ENCODE results near the gene KRTAP10-7. TPM values are rescaled to one million over a fixed set of nuclear protein-coding genes. Genes with fewer than 3 reads are reported as not detected.
"Not testable (repeated sequence)": the region's sequence is repeated elsewhere in the genome, so short reads cannot be mapped to it uniquely, and the experiment has no call there.

KRTAP10-7 gene
- total RNA-seq, 1 donor from 2014 or later = not detected

DNA sequence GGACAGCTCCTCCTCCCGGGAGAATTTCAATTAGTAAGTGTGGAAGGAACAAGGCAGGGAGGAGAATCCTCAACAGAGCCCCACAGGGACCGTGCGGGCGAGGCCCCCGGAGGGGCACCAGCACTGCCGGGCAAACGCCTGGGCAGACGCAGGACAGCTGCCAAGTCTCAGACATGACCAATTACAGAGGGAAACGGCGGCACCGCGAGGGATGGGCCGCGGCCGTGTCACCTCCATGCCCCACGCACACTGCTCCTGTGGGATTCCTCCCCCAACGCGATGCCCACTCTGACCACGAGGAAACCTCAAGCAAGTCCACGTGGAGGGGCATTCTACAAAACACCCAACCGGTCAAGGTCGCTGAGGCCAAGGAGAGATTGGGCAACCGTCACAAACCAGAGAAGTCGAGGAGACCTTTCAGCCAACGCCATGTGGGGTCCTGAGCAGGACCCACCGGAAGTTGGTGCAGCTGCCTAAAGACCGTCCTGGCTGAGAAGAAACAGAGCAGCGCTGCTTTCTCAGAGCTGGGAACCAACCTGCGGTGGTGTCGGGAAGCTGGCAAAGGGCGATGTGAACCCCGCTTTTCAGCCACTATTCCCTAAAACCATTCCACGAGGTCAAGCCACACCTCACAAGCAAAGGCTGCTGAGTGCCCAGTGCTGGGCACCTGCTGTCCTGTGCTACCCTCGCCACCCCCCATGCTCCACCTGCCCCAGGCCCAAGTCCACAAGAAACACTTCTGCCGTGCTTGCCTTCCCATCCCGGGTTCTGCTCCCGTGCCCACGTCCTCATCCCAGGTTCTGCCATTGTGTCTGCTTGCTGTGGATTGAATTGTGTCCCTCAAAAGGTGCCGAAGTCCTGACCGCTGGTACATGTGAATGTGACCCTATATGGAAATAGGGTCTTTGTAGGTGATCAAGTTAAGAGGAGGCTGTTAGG is 28.3 kb upstream of the KRTAP10-7 start:
- Histone ChIP-seq H3K27ac (ENCODE audit: low read depth, low read length) (no peak overlapping the region), H3K27me3 (ENCODE audit: insufficient read depth, low read length) (no peaks in the 10 kb centered on the region), H2AFZ (ENCODE audit: low read depth, low read length) (no peak overlapping the region), H3K79me2 (ENCODE audit: insufficient read depth, low read length) (no peaks in the 10 kb centered on the region), H3K36me3 (ENCODE audit: insufficient read depth, low read length) (no peaks in the 10 kb centered on the region), H3K4me2 (ENCODE audit: low read length) (no peak overlapping the region), H3K4me3 (ENCODE audit: insufficient read depth, low read depth, low read length) (no peak overlapping the region), H3K9ac (ENCODE audit: low read length) (no peak overlapping the region), H4K20me1 (ENCODE audit: insufficient read depth, low read length) (no peaks in the 10 kb centered on the region), H3K9me3 (ENCODE audit: insufficient read depth, low read depth, low read length) (peaks cover 11% of the 10 kb centered on the region), H3K4me1 (ENCODE audit: insufficient read depth, low read length) (no peaks in the 10 kb centered on the region)
- peaks cover 4% of the 10 kb centered on the region for H3K4me1 Mint-ChIP-seq (ENCODE audit: low read depth, unreplicated experiment)
- TF ChIP-seq, protein P1, sequence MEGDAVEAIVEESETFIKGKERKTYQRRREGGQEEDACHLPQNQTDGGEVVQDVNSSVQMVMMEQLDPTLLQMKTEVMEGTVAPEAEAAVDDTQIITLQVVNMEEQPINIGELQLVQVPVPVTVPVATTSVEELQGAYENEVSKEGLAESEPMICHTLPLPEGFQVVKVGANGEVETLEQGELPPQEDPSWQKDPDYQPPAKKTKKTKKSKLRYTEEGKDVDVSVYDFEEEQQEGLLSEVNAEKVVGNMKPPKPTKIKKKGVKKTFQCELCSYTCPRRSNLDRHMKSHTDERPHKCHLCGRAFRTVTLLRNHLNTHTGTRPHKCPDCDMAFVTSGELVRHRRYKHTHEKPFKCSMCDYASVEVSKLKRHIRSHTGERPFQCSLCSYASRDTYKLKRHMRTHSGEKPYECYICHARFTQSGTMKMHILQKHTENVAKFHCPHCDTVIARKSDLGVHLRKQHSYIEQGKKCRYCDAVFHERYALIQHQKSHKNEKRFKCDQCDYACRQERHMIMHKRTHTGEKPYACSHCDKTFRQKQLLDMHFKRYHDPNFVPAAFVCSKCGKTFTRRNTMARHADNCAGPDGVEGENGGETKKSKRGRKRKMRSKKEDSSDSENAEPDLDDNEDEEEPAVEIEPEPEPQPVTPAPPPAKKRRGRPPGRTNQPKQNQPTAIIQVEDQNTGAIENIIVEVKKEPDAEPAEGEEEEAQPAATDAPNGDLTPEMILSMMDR (IDR thresholded peaks at IDR 0.05; ENCODE audit: insufficient read depth, low read depth, low read length) = no peak
- TF ChIP-seq EZH2 (IDR thresholded peaks at IDR 0.05; ENCODE audit: insufficient read depth, low read length) = no peak
- DNase-seq (ENCODE audit: low read depth) (no peak), FAIRE-seq (no peak)
- H3K27me3 Mint-ChIP-seq (ENCODE audit: low read depth, unreplicated experiment) = peaks cover 19% of the 10 kb centered on the region
- H3K4me3 Mint-ChIP-seq (ENCODE audit: unreplicated experiment) = no peak overlapping the region
- peak overlapping the region; percentile 44 for H3K27ac Mint-ChIP-seq (ENCODE audit: unreplicated experiment)
- peaks cover 20% of the 10 kb centered on the region for H3K9me3 Mint-ChIP-seq (ENCODE audit: unreplicated experiment)
- H3K36me3 Mint-ChIP-seq (ENCODE audit: low read depth, unreplicated experiment) = peaks cover 6% of the 10 kb centered on the region

DNA sequence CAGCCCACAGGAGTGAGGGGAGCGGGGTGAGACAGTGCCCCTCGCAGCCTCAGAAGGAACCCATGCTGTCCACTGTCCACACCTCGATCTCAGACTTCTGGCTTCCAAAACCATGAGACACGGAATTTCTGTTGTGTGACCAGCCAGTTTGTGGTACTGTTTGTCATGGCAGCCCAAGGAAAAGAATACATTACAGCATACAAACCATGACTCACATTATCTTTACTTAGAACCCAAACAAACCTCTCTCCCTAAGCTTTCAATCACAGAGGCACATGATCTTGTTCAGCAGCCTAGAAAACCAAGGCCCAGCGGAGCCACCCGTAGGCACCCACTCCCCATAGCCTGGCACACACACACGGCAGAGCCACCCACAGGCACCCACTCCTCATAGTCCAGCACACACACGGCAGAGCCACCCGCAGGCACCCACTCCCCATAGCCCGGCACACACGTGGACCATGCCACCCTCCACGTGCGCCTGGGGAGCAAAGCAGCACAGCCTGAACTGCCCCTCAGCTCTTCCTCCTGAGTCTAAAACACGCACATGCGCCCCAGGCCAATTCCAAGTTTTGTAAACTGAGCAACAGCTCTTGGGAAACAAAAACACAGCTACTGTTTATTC is 27.3 kb upstream of the KRTAP10-7 start:
- no peak overlapping the region for H3K9ac ChIP-seq (ENCODE audit: low read length)
- peaks cover 4% of the 10 kb centered on the region for H3K4me1 Mint-ChIP-seq (ENCODE audit: low read depth, unreplicated experiment)
- DNase-seq (ENCODE audit: low read depth) (peak; percentile 10), FAIRE-seq (no peak)
- H3K36me3 Mint-ChIP-seq (ENCODE audit: low read depth, unreplicated experiment) = peaks cover 6% of the 10 kb centered on the region
- H3K27ac ChIP-seq (ENCODE audit: low read depth, low read length) = no peak overlapping the region
- no peaks in the 10 kb centered on the region for H3K79me2 ChIP-seq (ENCODE audit: insufficient read depth, low read length)
- no peaks in the 10 kb centered on the region for H3K27me3 ChIP-seq (ENCODE audit: insufficient read depth, low read length)
- no peak overlapping the region for H3K4me3 ChIP-seq (ENCODE audit: insufficient read depth, low read depth, low read length)
- no peak overlapping the region for H2AFZ ChIP-seq (ENCODE audit: low read depth, low read length)
- H3K27ac Mint-ChIP-seq (ENCODE audit: unreplicated experiment) = no peak overlapping the region
- H3K9me3 Mint-ChIP-seq (ENCODE audit: unreplicated experiment) = peaks cover 27% of the 10 kb centered on the region
- H3K27me3 Mint-ChIP-seq (ENCODE audit: low read depth, unreplicated experiment) = peaks cover 16% of the 10 kb centered on the region
- no peaks in the 10 kb centered on the region for H3K36me3 ChIP-seq (ENCODE audit: insufficient read depth, low read length)
- peak overlapping the region; percentile 28 for H3K4me3 Mint-ChIP-seq (ENCODE audit: unreplicated experiment)
- H4K20me1 ChIP-seq (ENCODE audit: insufficient read depth, low read length) = no peaks in the 10 kb centered on the region
- TF ChIP-seq, protein P1 (IDR thresholded peaks at IDR 0.05; ENCODE audit: insufficient read depth, low read depth, low read length) = no peak
- no peak for TF ChIP-seq EZH2 (IDR thresholded peaks at IDR 0.05; ENCODE audit: insufficient read depth, low read length)
- H3K9me3 ChIP-seq (ENCODE audit: insufficient read depth, low read depth, low read length) = peaks cover 14% of the 10 kb centered on the region
- no peaks in the 10 kb centered on the region for H3K4me1 ChIP-seq (ENCODE audit: insufficient read depth, low read length)
- H3K4me2 ChIP-seq (ENCODE audit: low read length) = no peak overlapping the region

DNA sequence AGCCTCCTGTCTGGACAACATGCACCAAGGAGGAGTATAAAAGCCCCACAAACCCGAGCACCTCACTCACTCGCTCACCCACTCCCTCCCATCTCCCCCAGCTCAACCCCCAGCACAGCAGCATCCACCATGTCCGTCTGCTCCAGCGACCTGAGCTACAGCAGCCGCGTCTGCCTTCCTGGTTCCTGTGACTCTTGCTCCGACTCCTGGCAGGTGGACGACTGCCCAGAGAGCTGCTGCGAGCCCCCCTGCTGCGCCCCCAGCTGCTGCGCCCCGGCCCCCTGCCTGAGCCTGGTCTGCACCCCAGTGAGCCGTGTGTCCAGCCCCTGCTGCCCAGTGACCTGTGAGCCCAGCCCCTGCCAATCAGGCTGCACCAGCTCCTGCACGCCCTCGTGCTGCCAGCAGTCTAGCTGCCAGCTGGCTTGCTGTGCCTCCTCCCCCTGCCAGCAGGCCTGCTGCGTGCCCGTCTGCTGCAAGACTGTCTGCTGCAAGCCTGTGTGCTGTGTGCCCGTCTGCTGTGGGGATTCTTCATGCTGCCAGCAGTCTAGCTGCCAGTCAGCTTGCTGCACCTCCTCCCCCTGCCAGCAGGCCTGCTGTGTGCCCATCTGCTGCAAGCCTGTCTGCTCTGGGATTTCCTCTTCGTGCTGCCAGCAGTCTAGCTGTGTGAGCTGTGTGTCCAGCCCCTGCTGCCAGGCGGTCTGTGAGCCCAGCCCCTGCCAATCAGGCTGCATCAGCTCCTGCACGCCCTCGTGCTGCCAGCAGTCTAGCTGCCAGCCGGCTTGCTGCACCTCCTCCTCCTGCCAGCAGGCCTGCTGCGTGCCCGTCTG is 26.6 kb upstream of the KRTAP10-7 start, which contains the start of gene KRTAP10-4:
Gene KRTAP10-4, plus strand, starts transcription at position 100 of the 827 bp plus-strand sequence. Its CDS starts 30 bp downstream, at position 130.
- H3K27ac Mint-ChIP-seq (ENCODE audit: unreplicated experiment); FAIRE-seq; DNase-seq (ENCODE audit: low read depth): not testable (repeated sequence)

More for the DNA sequence above, 26.6 kb upstream of the KRTAP10-7 start, which contains the start of gene KRTAP10-4:
- peaks cover 14% of the 10 kb centered on the region for H3K9me3 ChIP-seq (ENCODE audit: insufficient read depth, low read depth, low read length)
- not testable (repeated sequence) for H3K4me2 ChIP-seq (ENCODE audit: low read length); H3K27ac ChIP-seq (ENCODE audit: low read depth, low read length); H3K36me3 ChIP-seq (ENCODE audit: insufficient read depth, low read length); H3K4me1 Mint-ChIP-seq (ENCODE audit: low read depth, unreplicated experiment); H3K27me3 ChIP-seq (ENCODE audit: insufficient read depth, low read length); H3K36me3 Mint-ChIP-seq (ENCODE audit: low read depth, unreplicated experiment); H3K79me2 ChIP-seq (ENCODE audit: insufficient read depth, low read length); H3K4me3 ChIP-seq (ENCODE audit: insufficient read depth, low read depth, low read length); H3K9ac ChIP-seq (ENCODE audit: low read length); H2AFZ ChIP-seq (ENCODE audit: low read depth, low read length); H3K4me1 ChIP-seq (ENCODE audit: insufficient read depth, low read length); H4K20me1 ChIP-seq (ENCODE audit: insufficient read depth, low read length)
- Mint-ChIP-seq H3K4me3 (ENCODE audit: unreplicated experiment) (peak within 1 kb of the TSS; percentile 28), H3K9me3 (ENCODE audit: unreplicated experiment) (peaks cover 30% of the 10 kb centered on the region), H3K27me3 (ENCODE audit: low read depth, unreplicated experiment) (peaks cover 16% of the 10 kb centered on the region)

Measured in astrocyte (in vitro differentiated cells and primary cell).